Breast epithelium (tissue), 3 donors: ENCODE data around the gene IPCEF1.
A peak's percentile ranks its signal among the peaks of the same experiment; 100 is the strongest.

Source experiments
- CTCF ChIP-seq, 3 donors: fragments of 450-650 bp; IDR thresholded peaks; one replicate each; pipeline ENCODE4 v1.5.1; 2016 to 2017; ENCODE audit warnings: antibody characterized with exemption in 3 of 3, mild to moderate bottlenecking in 3 of 3, moderate library complexity in 3 of 3
- POLR2A ChIP-seq: fragments of 450-650 bp; IDR thresholded peaks from one replicate; pipeline ENCODE4 v1.6.1; 2016; ENCODE audit warnings: antibody characterized with exemption, mild to moderate bottlenecking, moderate library complexity

- TF ChIP-seq CTCF (IDR thresholded peaks at IDR 0.05) (peak; percentile 63 to 74 (median 66)), POLR2A (no peak)
These were observed 79.6 kb downstream of the IPCEF1 start for GRCh38 chr6:154276810-154277628.
